Stimulated activated CD8-positive, alpha-beta memory T cell treated with anti-CD3 and anti-CD28 coated beads, Interleukin-4, amount 100 ng/mL, for 24 hours (primary cell): ENCODE measurements around the gene PSMB7.
A peak's percentile ranks its signal among the peaks of the same experiment; 100 is the strongest.

ENCODE experiments used
- DNase-seq: peaks from one replicate; pipeline ENCODE4 v3.0.0-alpha.2; 2020; ENCODE audit warnings: low read depth

The PSMB7 gene

GRCh38 chr9:124415102-124415851 is at the start of gene PSMB7:
Gene PSMB7, minus strand, starts transcription at chr9:124415442. Its CDS starts 17 bp downstream, at chr9:124415425.
- DNase-seq, result peak; percentile 95

GRCh38 chr9:124462739-124463138 is 47.5 kb upstream of the PSMB7 start:
- no peak for DNase-seq

- DNase-seq, result no peak
Measured at GRCh38 chr9:124458441-124458840, 43.2 kb upstream of the PSMB7 start.

GRCh38 chr9:124457887-124458431 is 42.7 kb upstream of the PSMB7 start:
- DNase-seq, result no peak

GRCh38 chr9:124457079-124457886 is 42.0 kb upstream of the PSMB7 start:
- no peak for DNase-seq

- DNase-seq, result no peak
Measured at GRCh38 chr9:124456341-124457078, 41.3 kb upstream of the PSMB7 start.

GRCh38 chr9:124455820-124456219 is 40.6 kb upstream of the PSMB7 start:
- DNase-seq, result no peak

GRCh38 chr9:124454791-124455443 is 39.7 kb upstream of the PSMB7 start:
- DNase-seq, result no peak

GRCh38 chr9:124454296-124454695 is 39.1 kb upstream of the PSMB7 start:
- DNase-seq, result no peak

GRCh38 chr9:124453586-124454191 is 38.4 kb upstream of the PSMB7 start:
- no peak for DNase-seq

- no peak for DNase-seq
Measured at GRCh38 chr9:124452841-124453585, 37.8 kb upstream of the PSMB7 start.

- DNase-seq, result no peak
Measured at GRCh38 chr9:124452326-124452725, 37.1 kb upstream of the PSMB7 start.

GRCh38 chr9:124450931-124451661 is 35.9 kb upstream of the PSMB7 start:
- no peak for DNase-seq

- DNase-seq, result no peak
Measured at GRCh38 chr9:124450241-124450924, 35.1 kb upstream of the PSMB7 start, which contains the start of gene ADGRD2. Gene ADGRD2, plus strand, starts transcription at chr9:124450451. Its CDS starts 1,216 bp downstream, at chr9:124451667.

- DNase-seq, result no peak
Measured at GRCh38 chr9:124449381-124450151, 34.3 kb upstream of the PSMB7 start.

GRCh38 chr9:124448019-124448418 is 32.8 kb upstream of the PSMB7 start:
- DNase-seq, result no peak

GRCh38 chr9:124447297-124447661 is 32.0 kb upstream of the PSMB7 start:
- DNase-seq, result no peak

- DNase-seq, result no peak
Measured at GRCh38 chr9:124444166-124444565, 28.9 kb upstream of the PSMB7 start.
